HG02763 (cell line): ENCODE measurements around the gene KCTD1.

ENCODE experiments used
- ATAC-seq: cut with Tn5 transposase; IDR thresholded peaks from one replicate; pipeline ENCODE4 v1.9.1; 2021; ENCODE audit warnings: mild to moderate bottlenecking, moderate library complexity; ENCODE audit not compliant: unreplicated experiment

Gene KCTD1

DNA sequence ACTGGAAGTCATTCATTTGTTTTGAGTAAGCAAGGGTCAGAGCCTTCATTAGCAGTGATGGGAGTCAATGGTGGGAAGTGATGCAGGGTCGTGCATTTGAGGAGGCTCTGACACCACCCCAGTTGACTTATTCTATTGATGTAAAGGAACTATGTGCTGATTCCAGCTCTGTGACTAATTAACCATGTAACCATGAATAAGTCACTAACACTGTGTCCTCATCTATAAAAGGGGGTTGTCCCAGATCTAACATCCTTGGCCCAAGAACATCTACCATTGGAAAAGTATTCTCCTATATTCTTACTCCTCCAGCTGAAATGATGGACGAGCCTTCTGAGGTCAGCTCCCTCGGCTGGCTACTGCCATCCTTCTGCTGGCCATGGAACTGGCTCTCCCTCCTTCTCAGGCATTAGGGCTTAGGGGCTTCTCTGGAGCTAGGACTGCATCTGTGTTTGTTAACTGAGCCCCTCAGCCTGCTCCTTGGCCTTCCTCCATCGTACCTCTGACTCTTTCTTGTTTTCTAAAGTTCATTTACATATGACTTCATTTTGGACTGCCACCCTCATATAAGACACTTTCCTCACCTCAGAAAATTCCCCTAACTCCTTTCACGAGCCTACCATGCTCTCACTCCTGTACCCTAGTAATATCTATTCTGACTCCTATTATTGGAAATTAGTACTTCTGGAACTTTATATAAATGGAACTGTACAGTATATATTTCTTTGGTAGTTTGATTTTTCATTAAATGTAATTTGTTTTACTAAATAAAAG lies 115.5 kb downstream of the KCTD1 start:
- ATAC-seq, result peak; percentile 57

DNA sequence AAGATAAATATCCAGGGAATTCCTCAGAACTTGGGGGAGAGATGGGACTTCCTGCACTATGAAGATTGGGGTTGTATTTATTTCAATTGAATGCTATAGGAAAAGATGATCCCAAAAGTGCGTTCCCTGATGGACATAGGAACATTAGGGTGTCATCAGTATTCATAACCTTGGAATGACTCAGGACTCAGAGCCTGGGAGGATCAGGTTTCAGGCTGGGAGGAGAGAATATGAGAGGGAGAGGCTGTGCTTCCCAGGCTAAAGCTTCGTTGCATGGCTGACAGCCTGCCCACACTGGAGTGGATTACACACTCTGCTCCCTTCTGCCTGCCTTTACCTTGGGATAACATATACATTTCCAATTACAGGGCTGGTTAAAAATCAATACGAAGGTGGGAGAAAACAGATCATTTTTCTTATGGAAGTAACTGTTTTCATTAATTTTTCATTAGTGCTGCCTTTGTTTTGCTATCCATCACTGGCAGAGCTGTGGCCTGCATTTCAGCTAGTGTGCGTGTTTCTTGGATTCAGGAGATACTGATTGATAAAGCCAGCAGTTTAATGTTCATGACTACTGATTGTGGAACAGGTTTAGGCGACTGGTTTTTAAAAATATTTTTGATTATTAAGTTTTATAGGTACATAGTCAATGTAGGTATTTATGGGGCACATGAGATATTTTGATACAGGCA lies 118.7 kb downstream of the KCTD1 start:
- no peak for ATAC-seq

DNA sequence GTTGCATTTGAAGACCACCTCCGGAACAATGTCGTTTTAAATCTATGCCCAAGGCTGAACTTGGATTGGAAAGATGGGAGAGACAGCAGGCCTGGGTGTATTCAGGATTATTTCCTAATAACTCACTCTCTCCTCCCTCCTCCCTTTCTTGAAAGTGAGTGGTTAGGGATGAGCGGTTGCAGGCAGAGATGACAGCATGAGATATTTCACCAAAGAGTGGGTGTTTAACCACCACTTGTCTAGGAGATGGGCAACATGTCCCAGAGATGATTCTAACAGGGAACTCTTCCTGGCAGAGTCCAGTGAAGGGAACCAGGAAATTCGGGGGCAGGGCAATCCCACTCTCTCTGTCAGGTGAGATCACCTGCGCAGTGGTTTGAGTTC lies 123.2 kb downstream of the KCTD1 start:
- ATAC-seq, result no peak

DNA sequence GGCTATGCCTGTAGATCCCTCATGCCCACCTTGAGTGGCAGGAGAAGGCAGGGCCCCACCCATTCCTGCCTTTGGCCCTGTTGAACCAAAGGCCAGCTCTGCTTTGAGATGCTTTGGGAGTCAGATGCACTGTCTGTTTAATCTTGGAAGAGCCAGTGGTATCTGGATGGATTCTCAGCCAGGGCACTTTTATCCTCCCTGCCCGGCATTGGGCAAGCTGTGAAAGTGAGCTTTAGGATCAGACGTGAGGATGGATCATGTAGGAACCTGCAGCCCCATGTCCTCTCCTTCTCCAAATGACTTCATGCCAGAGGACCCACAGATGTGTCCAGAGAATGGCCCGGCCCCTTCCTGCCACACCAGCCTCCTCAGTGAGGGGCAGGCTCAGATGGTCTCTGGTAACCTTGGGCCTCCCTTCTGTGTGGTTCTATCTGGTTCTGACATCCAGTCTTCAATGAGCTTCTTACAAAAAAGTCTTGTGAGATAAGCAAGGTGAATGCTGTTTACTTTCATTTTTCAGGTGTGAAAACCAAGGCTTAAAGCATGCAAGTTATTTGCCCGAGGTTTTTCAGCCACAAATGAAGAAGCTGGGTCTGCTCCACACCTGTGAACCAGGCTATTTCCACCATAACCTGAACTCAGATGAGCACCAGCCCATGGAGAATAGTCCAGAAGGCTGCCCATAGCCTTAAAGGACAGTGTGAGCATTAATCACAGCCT lies 123.8 kb downstream of the KCTD1 start:
- no peak for ATAC-seq

DNA sequence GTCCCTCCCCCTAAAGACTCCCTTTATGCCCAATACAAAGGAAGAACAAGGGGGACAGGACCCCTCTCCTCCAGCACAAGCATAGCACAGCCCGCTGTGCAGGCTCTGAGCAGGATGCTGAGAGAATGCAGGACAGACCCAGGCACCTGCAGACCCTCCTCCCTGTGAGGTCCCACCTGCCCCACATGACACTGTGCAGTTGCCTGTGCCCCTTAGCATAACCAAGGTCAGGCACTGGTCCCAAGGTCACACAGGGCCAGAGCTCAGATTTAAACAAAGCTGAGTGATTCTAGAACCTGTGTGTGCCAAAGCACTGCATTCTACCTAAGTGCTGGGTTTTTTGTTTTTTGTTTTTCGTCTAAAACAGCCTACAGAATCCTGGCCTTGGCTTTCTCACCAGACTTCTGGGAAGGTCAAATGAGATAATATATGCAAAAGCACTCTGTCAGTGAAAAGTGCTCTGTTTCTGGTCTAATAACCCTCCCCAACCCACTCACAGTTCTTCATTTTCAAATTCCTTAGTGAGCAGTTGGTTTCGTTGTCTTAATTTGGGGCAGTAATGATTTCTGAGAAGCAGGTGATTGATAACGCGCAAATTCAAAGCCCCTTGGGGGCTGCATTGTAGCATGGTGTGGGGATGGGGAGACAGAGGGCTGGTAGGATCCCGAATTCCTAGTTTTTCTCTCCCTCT lies 125.7 kb downstream of the KCTD1 start:
- peak; percentile 79 for ATAC-seq

DNA sequence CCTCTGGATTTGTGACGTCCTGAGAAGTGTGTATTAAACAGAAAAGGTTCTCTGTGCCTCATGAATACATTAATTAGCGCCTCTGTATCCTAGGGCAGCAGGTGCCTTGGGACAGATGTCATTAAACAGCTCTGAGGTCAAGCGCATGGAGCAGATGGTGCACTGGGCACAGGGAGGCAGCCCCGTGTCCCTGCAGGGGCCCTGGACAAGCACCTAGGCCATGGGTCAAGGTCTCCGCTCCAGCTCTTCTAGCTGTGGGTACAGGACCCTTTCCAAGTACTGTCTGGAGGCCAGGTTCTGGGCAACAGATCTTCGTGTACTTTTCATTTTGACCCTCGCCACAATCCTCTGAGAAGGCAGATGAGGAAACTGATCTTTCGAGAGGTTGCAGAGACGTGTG lies 126.4 kb downstream of the KCTD1 start:
- no peak for ATAC-seq

GRCh38 chr18:26421503-26421902 lies 126.8 kb downstream of the KCTD1 start:
- no peak for ATAC-seq

- ATAC-seq, result no peak
Observed at GRCh38 chr18:26419746-26420145, 128.6 kb downstream of the KCTD1 start.

DNA sequence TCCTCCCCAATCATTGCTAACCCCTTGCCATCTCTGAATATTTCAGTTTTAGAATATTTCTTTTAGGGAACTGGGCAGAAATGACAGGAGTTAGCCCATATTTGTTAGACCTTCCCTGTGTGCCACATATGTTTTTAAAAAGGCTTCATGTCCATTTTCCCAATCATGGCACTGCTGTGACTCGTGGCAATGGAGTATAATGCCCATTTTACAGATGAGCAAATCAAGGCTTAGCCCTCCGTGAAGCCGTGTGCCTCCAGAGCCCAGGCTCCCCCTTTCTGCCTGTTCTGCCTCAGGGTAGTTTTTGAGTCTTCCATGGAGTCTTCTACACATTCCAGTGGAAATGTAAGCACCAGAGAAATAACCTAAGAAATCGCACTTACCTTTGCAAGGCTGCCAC lies 130.1 kb downstream of the KCTD1 start:
- ATAC-seq, result no peak

DNA sequence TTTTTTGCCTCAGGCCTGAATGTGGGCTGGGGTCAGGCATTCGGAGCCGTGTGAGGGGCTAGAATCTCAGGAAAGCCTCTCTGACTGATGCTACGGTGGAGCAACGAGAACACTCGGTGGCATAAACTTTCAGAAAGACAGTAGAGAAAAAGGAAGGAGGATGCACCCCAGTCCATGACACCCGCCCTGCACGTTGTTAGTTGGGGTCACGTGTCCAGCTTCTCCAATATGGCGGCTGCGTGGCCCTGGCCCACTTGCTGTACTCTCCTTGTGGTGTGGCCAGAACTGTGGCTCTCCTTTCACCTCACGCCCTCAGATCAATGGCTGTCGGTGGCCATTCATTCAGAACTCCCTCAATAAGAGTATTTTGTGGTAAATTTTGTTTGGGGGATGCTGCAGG lies 131.2 kb downstream of the KCTD1 start:
- no peak for ATAC-seq

DNA sequence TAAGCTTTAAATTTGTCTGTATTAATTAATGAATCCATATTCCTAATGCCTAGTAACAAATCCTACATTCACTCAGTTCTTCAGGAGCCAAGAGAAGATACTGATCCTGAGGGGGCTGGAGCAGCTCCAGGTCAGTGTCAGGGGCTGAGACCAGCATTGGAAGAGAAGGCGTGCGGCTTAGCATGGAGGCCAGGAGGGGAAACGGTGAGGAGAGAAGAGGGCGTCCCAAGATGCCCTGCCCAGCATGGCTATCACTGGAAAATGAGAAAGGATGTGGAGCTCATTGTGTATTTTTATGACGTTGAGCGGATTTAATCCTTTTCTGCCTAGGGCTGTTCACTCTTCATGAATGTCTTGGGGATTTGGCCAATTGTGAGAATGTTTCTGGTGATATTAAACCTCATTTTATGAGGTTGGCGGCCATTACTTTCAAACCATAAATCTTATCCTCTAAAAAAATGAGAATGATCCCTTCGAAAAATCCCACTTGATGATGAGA lies 131.7 kb downstream of the KCTD1 start:
- no peak for ATAC-seq

DNA sequence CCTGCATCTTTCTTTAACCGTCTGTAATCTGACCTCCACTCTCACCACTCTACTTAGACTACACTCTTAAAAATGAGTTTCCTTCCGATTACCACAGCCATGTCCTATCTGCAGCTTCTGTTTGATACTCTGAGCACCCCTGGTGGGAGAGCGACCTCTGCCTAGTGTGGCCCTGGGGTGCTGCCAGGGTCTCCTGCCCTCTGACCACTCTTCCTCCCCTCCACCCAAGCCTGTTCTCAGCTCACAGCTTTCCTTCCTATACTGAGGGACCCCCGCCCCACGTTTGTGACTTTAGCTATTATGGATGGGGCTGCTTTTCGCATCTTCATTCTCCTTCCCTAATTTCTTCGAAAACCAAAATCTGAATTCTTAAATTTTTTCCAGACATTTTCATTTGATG lies 132.7 kb downstream of the KCTD1 start:
- ATAC-seq, result no peak

DNA sequence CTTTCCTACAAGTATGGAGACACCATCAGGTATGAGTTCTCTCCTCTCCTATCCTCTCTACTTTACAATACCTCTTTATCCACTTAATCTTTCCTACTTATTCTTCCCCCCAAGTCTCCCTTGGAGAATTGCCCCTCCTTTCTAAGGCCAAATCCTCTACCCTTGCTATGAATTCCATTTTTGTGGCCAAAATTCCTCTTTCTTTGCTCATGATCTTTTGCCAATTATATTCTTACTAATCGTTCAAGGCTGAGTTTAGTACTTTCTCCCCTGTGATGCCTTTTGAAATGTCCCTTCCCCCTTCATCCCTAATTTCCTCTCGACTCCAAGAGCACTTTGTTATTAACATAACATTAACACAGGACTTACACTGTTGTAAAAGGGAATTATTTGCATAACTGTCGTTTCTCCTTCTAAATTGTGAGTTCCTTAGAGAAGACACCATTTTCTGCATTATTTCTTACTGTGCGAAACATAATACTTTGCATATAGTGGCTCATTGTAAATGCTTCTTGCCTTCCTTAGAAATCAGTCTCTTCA lies 133.4 kb downstream of the KCTD1 start:
- ATAC-seq, result no peak

GRCh38 chr18:26409091-26409490 lies 139.3 kb downstream of the KCTD1 start:
- no peak for ATAC-seq

- no peak for ATAC-seq
Observed at GRCh38 chr18:26407736-26408601, 140.4 kb downstream of the KCTD1 start.

GRCh38 chr18:26406854-26407517 lies 141.4 kb downstream of the KCTD1 start:
- ATAC-seq, result no peak

DNA sequence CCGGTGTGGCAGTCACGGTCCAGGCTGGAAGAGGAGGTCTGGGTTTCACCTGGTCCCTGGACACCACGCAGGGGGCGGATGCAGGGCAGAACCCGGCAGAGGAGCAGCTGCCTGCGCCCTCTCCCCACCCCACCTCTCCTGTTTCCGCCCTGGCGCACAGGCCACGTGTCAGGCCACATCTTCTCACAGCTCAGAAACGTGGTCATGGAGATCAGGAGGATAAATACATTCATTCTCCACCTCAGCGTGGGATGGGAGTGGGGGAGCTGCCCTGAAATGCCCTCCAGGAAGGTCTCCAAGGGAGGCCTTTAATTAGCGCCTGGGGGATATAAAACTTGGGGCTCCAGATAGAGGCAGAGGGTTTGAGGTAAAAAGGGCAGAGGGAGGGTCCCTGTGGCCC lies 142.0 kb downstream of the KCTD1 start:
- ATAC-seq, result no peak

- ATAC-seq, result peak; percentile 86
Observed at GRCh38 chr18:26405190-26405801, 143.1 kb downstream of the KCTD1 start.
